Epithelial cell of esophagus (primary cell): ENCODE measurements around the gene CDK4.

Source experiments
- DNase-seq: peaks from one replicate; pipeline ENCODE4 v3.0.0; 2010; ENCODE audit warnings: low read depth
- H3K4me3 ChIP-seq: 2 replicates; pipeline ENCODE4 v1.5.1; 2011; ENCODE audit warnings: mild to moderate bottlenecking, low read length, control low read depth
- TF ChIP-seq, protein P1 (sequence below): IDR thresholded peaks from 2 replicates; pipeline ENCODE4 v1.5.1; 2011; ENCODE audit warnings: low read depth, mild to moderate bottlenecking, low read length, control low read depth, inconsistent platforms; ENCODE audit not compliant: insufficient read depth; ENCODE audit errors: missing control alignments

CDK4 gene

DNA sequence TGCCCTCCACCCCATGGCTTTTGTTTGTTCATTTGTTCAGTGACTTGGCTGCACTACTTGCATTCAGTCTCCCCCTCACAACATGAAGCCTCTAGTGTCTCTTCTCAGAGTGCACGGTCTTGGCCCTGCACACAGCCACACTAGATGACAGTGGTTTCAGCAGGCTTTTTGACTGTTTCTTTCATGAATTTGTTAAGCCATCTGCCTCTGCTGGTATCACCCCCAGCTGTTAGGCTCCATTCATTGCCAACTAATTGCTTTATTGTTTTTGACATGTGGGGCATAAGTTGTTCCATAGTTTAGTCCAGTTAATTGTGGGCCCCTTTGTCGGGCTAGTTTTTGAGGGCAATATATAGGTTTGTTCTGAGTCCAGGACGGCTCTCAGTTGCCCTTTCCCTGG lies 39.4 kb downstream of the CDK4 start:
- H3K4me3 ChIP-seq: no peak overlapping the region
- DNase-seq: no peak
- TF ChIP-seq, protein P1, sequence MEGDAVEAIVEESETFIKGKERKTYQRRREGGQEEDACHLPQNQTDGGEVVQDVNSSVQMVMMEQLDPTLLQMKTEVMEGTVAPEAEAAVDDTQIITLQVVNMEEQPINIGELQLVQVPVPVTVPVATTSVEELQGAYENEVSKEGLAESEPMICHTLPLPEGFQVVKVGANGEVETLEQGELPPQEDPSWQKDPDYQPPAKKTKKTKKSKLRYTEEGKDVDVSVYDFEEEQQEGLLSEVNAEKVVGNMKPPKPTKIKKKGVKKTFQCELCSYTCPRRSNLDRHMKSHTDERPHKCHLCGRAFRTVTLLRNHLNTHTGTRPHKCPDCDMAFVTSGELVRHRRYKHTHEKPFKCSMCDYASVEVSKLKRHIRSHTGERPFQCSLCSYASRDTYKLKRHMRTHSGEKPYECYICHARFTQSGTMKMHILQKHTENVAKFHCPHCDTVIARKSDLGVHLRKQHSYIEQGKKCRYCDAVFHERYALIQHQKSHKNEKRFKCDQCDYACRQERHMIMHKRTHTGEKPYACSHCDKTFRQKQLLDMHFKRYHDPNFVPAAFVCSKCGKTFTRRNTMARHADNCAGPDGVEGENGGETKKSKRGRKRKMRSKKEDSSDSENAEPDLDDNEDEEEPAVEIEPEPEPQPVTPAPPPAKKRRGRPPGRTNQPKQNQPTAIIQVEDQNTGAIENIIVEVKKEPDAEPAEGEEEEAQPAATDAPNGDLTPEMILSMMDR: no peak

DNA sequence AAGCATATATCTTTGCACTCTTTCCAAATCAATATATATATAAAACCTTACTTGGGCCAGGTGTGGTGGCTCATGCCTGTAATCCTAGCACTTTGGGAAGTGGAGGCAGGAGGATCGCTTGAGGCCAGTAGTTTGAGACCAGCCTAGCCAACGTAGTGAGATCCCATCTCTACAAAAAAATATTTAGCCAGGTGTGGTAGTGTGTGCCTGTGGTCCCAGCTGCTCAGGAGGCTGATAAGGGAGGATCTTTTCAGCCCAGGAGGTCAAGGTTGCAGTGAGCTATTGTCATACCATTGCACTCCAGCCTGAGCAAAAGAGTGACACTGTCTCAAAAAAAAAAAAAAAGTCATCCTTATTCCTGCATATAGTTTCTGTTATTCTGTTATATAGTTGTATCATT lies 43.8 kb downstream of the CDK4 start:
- TF ChIP-seq, protein P1: no peak
- no peak for DNase-seq
- no peak overlapping the region for H3K4me3 ChIP-seq

DNA sequence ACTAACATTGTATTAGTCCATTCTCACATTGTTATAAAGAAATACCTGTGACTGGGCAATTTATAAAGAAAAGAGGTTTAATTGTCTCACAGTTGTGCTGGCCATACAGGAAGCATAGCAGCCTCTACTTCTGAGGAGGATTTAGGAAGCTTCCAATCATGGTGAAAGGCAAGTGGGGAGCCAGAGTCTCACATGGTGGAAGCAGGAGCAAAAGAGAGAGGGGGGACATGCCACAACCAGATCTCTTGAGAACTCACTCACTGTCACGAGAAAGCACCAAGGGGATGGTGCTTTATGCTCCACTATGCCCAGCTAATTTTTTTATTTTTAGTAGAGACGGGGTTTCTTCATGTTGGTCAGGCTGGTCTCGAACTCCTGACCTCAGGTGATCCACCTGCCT lies 44.9 kb downstream of the CDK4 start:
- TF ChIP-seq, protein P1: no peak
- DNase-seq: no peak
- no peak overlapping the region for H3K4me3 ChIP-seq

DNA sequence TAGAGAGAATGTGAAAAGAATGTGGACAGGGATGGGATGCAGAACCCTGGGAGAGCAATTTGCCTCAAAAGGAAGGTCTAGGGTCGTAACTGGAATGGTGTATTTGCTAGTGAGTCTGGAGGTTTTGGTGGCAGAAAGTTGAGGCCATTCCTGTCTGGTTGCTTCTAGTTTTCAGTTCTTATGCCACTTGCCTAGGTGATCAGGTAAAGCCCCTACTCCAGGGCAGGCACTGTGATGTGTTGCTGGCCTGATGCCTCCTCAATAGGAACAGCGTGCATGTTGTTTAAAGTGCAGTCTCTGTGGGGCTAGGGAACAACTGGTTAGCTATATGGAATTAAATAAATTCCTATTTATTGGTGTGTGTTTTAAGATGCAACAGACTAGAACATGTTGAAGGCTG lies 51.8 kb downstream of the CDK4 start:
- TF ChIP-seq, protein P1: no peak
- no peak for DNase-seq
- H3K4me3 ChIP-seq: no peak overlapping the region

DNA sequence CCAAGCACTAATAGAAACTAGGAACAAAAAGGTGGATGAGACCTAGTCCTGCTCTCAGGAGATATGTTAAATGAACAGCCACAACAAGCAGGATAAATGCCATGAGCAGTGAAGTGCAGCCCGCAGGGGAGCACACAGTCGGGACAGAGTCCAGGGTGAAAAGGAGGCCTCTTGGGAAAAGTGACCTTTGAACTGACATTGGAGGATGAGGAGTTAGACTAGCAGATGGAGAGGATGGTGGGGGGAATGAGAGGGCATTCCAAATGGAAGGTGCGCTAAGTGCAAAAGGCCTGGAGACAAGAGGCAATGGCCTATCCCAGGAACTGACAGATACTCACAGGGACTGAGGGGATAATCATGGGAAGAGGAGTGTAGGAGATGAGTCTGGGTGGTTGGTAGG lies 53.7 kb downstream of the CDK4 start:
- DNase-seq: no peak
- no peak overlapping the region for H3K4me3 ChIP-seq
- TF ChIP-seq, protein P1: no peak
